HEK293 (cell line): ENCODE data around the gene HOATZ.

ENCODE experiments used
- CTCF ChIA-PET: fragments of 350-600 bp; formaldehyde crosslinking; extraction: SDS; loops from one replicate; lab custom pipeline; 2021; ENCODE audit warnings: antibody characterized with exemption; lab: Yijun Ruan, JAX
- POLR2A ChIA-PET: fragments of 300-600 bp; formaldehyde crosslinking; extraction: SDS; loops from one replicate; lab custom pipeline; 2020; ENCODE audit warnings: antibody characterized with exemption, inconsistent platforms; lab: Yijun Ruan, JAX
- H3K27ac ChIP-seq: fragments of 200-500 bp; sonication (Bioruptor generic); 2 replicates; pipeline ENCODE4 v1.5.1; 2014; ENCODE audit warnings: low read depth, low read length, control low read depth, inconsistent platforms; ENCODE audit errors: extremely low read depth
- H3K36me3 ChIP-seq, 2 experiments: fragments of 200-500 bp in 1 of 2; sonication (Bioruptor generic) in 1 of 2; 1 replicate in 1 of 2; 2 replicates in 1 of 2; pipeline ENCODE4 v1.5.1; 2014 to 2017; ENCODE audit warnings: inconsistent platforms in 2 of 2, low read length in 2 of 2; ENCODE audit not compliant: control insufficient read depth in 2 of 2, insufficient read depth in 1 of 2
- H3K4me1 ChIP-seq: fragments of 200-500 bp; sonication (Bioruptor generic); 2 replicates; pipeline ENCODE4 v1.5.1; 2014; ENCODE audit warnings: mild to moderate bottlenecking, low read length, inconsistent platforms; ENCODE audit not compliant: control insufficient read depth, insufficient read depth
- H3K4me3 ChIP-seq: 2 replicates; pipeline ENCODE4 v1.5.1; 2011; ENCODE audit warnings: low read depth, mild to moderate bottlenecking, control low read depth, low read length, moderate library complexity
- H3K9me3 ChIP-seq: fragments of 200-500 bp; sonication (Bioruptor generic); 2 replicates; pipeline ENCODE4 v1.5.1; 2014; ENCODE audit warnings: low read depth, low read length, inconsistent platforms; ENCODE audit not compliant: control insufficient read depth, insufficient read depth
- GLI2 ChIP-seq: fragments of 450-650 bp; formaldehyde crosslinking; IDR thresholded peaks from 2 replicates; pipeline ENCODE4; 2017; ENCODE audit warnings: missing biosample characterization, missing genetic modification characterization, low read depth, borderline replicate concordance
- GLI4 ChIP-seq: fragments of 450-650 bp; formaldehyde crosslinking; IDR thresholded peaks from 2 replicates; pipeline ENCODE4 v1.5.1; 2016; ENCODE audit warnings: missing biosample characterization, missing genetic modification characterization
- PBX3 ChIP-seq: sonication (generic); formaldehyde crosslinking; IDR thresholded peaks from 2 replicates; pipeline ENCODE4 v1.8.1; 2022; ENCODE audit warnings: mild to moderate bottlenecking, moderate library complexity, missing genetic modification reagents
- PRDM6 ChIP-seq: fragments of 450-650 bp; formaldehyde crosslinking; IDR thresholded peaks from 2 replicates; pipeline ENCODE4 v1.5.1; 2017; ENCODE audit warnings: missing biosample characterization, missing genetic modification characterization
- ZBTB1 ChIP-seq: fragments of 450-650 bp; formaldehyde crosslinking; IDR thresholded peaks from 2 replicates; pipeline ENCODE4 v1.5.1; 2016; ENCODE audit warnings: missing biosample characterization, missing genetic modification characterization
- ZBTB20 ChIP-seq: fragments of 450-650 bp; formaldehyde crosslinking; IDR thresholded peaks from 2 replicates; pipeline ENCODE4 v1.5.1; 2016; ENCODE audit warnings: missing biosample characterization, missing genetic modification characterization
- ZBTB21 ChIP-seq: fragments of 450-650 bp; formaldehyde crosslinking; IDR thresholded peaks from 2 replicates; pipeline ENCODE4 v1.5.1; 2017; ENCODE audit warnings: missing biosample characterization, missing genetic modification characterization
- ZBTB44 ChIP-seq: fragments of 450-650 bp; IDR thresholded peaks from 2 replicates; pipeline ENCODE4 v1.5.1; 2018; ENCODE audit warnings: missing biosample characterization, mild to moderate bottlenecking, missing genetic modification characterization
- ZBTB6 ChIP-seq: fragments of 450-650 bp; formaldehyde crosslinking; IDR thresholded peaks from 2 replicates; pipeline ENCODE4 v1.5.1; 2017; ENCODE audit warnings: missing biosample characterization, missing genetic modification characterization
- ZFP3 ChIP-seq: fragments of 450-650 bp; formaldehyde crosslinking; IDR thresholded peaks from 2 replicates; pipeline ENCODE4 v1.5.1; 2016; ENCODE audit warnings: low read depth, missing biosample characterization, missing genetic modification characterization
- ZFP37 ChIP-seq: fragments of 450-650 bp; formaldehyde crosslinking; IDR thresholded peaks from 2 replicates; pipeline ENCODE4 v1.5.1; 2016; ENCODE audit warnings: missing biosample characterization, missing genetic modification characterization
- ZFP69B ChIP-seq: fragments of 450-650 bp; formaldehyde crosslinking; IDR thresholded peaks from 2 replicates; pipeline ENCODE4 v1.5.1; 2016; ENCODE audit warnings: missing biosample characterization, missing genetic modification characterization
- ZNF18 ChIP-seq: fragments of 450-650 bp; formaldehyde crosslinking; IDR thresholded peaks from 2 replicates; pipeline ENCODE4 v1.5.1; 2016; ENCODE audit warnings: missing biosample characterization, missing genetic modification characterization
- ZNF214 ChIP-seq: fragments of 450-650 bp; formaldehyde crosslinking; IDR thresholded peaks from 2 replicates; pipeline ENCODE4 v1.5.1; 2017; ENCODE audit warnings: missing biosample characterization, mild to moderate bottlenecking, missing genetic modification characterization, borderline replicate concordance
- ZNF23 ChIP-seq: fragments of 450-650 bp; formaldehyde crosslinking; IDR thresholded peaks from 2 replicates; pipeline ENCODE4 v1.5.1; 2016; ENCODE audit warnings: missing biosample characterization, missing genetic modification characterization, borderline replicate concordance
- ZNF366 ChIP-seq: fragments of 450-650 bp; formaldehyde crosslinking; conservative IDR thresholded peaks from 2 replicates; pipeline ENCODE4 v1.5.1; 2016; ENCODE audit warnings: missing biosample characterization, missing genetic modification characterization
- ZNF37A ChIP-seq: fragments of 450-650 bp; IDR thresholded peaks from 2 replicates; pipeline ENCODE4 v1.5.1; 2018; ENCODE audit warnings: missing biosample characterization, missing genetic modification characterization
- ZNF398 ChIP-seq: fragments of 450-650 bp; formaldehyde crosslinking; IDR thresholded peaks from 2 replicates; pipeline ENCODE4 v1.5.1; 2017; ENCODE audit warnings: missing biosample characterization, missing genetic modification characterization
- ZNF416 ChIP-seq: fragments of 450-650 bp; formaldehyde crosslinking; IDR thresholded peaks from 2 replicates; pipeline ENCODE4 v1.5.1; 2016; ENCODE audit warnings: missing biosample characterization, missing genetic modification characterization
- ZNF433 ChIP-seq: fragments of 450-650 bp; formaldehyde crosslinking; IDR thresholded peaks from 2 replicates; pipeline ENCODE4 v1.5.1; 2016; ENCODE audit warnings: missing biosample characterization, missing genetic modification characterization, low read depth
- ZNF48 ChIP-seq: fragments of 450-650 bp; formaldehyde crosslinking; IDR thresholded peaks from 2 replicates; pipeline ENCODE4 v1.5.1; 2016; ENCODE audit warnings: missing biosample characterization, missing genetic modification characterization
- ZNF596 ChIP-seq: fragments of 450-650 bp; IDR thresholded peaks from 2 replicates; pipeline ENCODE4 v1.5.0; 2018; ENCODE audit warnings: missing biosample characterization, mild to moderate bottlenecking, missing genetic modification characterization, moderate library complexity
- ZNF677 ChIP-seq: fragments of 450-650 bp; IDR thresholded peaks from 2 replicates; pipeline ENCODE4 v1.5.0; 2018; ENCODE audit warnings: missing biosample characterization, mild to moderate bottlenecking, missing genetic modification characterization, moderate library complexity
- ZNF701 ChIP-seq: fragments of 450-650 bp; formaldehyde crosslinking; IDR thresholded peaks from 2 replicates; pipeline ENCODE4 v1.5.1; 2016; ENCODE audit warnings: missing biosample characterization, missing genetic modification characterization
- ZNF704 ChIP-seq: fragments of 450-650 bp; formaldehyde crosslinking; IDR thresholded peaks from 2 replicates; pipeline ENCODE4 v1.5.1; 2016; ENCODE audit warnings: missing biosample characterization, missing genetic modification characterization
- ZNF768 ChIP-seq: fragments of 450-650 bp; formaldehyde crosslinking; IDR thresholded peaks from 2 replicates; pipeline ENCODE4 v1.5.1; 2018; ENCODE audit warnings: missing biosample characterization, mild to moderate bottlenecking, missing genetic modification characterization
- ZXDB ChIP-seq: fragments of 450-650 bp; formaldehyde crosslinking; IDR thresholded peaks from 2 replicates; pipeline ENCODE4 v1.5.1; 2016; ENCODE audit warnings: missing biosample characterization, missing genetic modification characterization

Gene HOATZ

GRCh38 chr11:111535281-111535680, 20.7 kb downstream of the HOATZ start:
- ChIA-PET CTCF (no interaction called here), POLR2A (no interaction called here)
- Histone ChIP-seq H3K4me1 (no peaks in the 10 kb centered on the region), H3K36me3 (no peaks in the 10 kb centered on the region), H3K4me3 (no peak overlapping the region), H3K9me3 (no peaks in the 10 kb centered on the region), H3K27ac (no peak overlapping the region)
- TF ChIP-seq ZNF48 (tag by site-specific recombination), result no peak
- TF ChIP-seq ZNF596, result no peak
- TF ChIP-seq ZNF18 (tag by site-specific recombination), result no peak
- no peak for TF ChIP-seq ZNF398
- no peak for TF ChIP-seq GLI2
- no peak for TF ChIP-seq GLI4 (tag by site-specific recombination)
- TF ChIP-seq ZNF677, result no peak
- TF ChIP-seq ZBTB1 (tag by site-specific recombination), result no peak
- no peak for TF ChIP-seq PRDM6 (tag by site-specific recombination)
- no peak for TF ChIP-seq ZNF37A (tag by site-specific recombination)
- TF ChIP-seq ZNF701, result no peak
- TF ChIP-seq ZFP3 (tag by site-specific recombination), result no peak
- TF ChIP-seq ZFP69B (tag by site-specific recombination), result no peak
- no peak for TF ChIP-seq ZNF214 (tag by site-specific recombination)
- no peak for TF ChIP-seq ZFP37 (tag by site-specific recombination)
- no peak for TF ChIP-seq ZBTB44 (tag by site-specific recombination)
- TF ChIP-seq, all 188 proteins: peak for 0

GRCh38 chr11:111537336-111537860, 22.8 kb downstream of the HOATZ start:
- TF ChIP-seq PBX3, result no peak
- TF ChIP-seq ZBTB21, result no peak
- TF ChIP-seq ZBTB20 (tag by site-specific recombination), result no peak
- TF ChIP-seq GLI4 (tag by site-specific recombination), result no peak
- TF ChIP-seq ZNF768 (tag by site-specific recombination), result no peak
- no peak for TF ChIP-seq ZNF366 (tag by site-specific recombination)
- no peak for TF ChIP-seq ZNF23 (tag by site-specific recombination)
- no peak for TF ChIP-seq ZBTB6 (tag by site-specific recombination)
- no peak for TF ChIP-seq ZNF433 (tag by site-specific recombination)
- no peak for TF ChIP-seq ZNF416 (tag by site-specific recombination)
- no peak for TF ChIP-seq ZXDB
- no peak for TF ChIP-seq ZNF704 (tag by site-specific recombination)
- no peak overlapping the region for H3K4me3 ChIP-seq

More at GRCh38 chr11:111537336-111537860, 22.8 kb downstream of the HOATZ start:
- no peaks in the 10 kb centered on the region for H3K36me3 ChIP-seq
- no peak overlapping the region for H3K27ac ChIP-seq
- no peaks in the 10 kb centered on the region for H3K9me3 ChIP-seq
- CTCF ChIA-PET, result interaction anchor here (1.8 kb wide), 1 partner anchor 82 kb away, joined by 4 read pairs; no protein-coding TSS in a partner anchor
- no peaks in the 10 kb centered on the region for H3K4me1 ChIP-seq
- POLR2A ChIA-PET, result no interaction called here
